HuH-7 (cell line): ENCODE measurements around the gene HECTD2.
"Not testable (repeated sequence)": the region's sequence is repeated elsewhere in the genome, so short reads cannot be mapped to it uniquely, and the experiment has no call there.

Experiments
- DNase-seq: peaks from one replicate; pipeline ENCODE4 v3.0.0; 2011; ENCODE audit warnings: low spot score

HECTD2 gene

DNA sequence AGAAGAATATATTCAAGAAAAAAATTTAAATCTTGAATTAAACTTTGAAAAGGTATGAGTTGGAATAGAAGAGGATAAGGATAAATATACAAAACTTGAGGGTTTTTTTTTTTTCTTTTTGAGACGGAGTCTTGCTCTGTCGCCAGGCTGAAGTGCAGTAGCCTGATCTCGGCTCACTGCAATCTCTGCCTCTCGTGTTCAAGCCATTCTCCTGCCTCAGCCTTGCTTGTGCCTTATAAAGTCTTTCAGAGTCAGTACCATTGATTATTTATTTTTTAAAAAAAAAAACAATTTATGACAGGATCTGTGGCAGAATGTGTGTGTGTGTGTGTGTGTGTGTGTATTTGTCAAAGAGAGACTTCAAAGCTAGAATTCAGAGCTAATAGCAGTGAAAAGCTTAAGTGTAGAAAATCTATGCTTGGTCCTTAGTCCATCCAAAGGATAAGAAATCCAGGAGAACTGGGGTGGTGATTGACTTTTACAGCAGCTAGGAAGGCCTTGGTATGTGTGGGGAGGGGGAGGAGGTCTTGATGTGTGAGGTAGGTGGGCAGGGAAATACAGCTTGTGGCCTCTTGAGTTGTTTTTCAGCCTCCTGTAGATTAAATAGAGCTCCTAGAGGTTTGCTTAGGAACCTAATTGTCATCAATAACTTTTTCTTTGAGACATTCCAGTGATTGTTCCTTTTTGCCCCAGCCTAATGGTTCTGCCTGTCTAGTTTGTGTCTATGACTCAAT is 2.4 kb downstream of the HECTD2 start:
- DNase-seq = no peak

DNA sequence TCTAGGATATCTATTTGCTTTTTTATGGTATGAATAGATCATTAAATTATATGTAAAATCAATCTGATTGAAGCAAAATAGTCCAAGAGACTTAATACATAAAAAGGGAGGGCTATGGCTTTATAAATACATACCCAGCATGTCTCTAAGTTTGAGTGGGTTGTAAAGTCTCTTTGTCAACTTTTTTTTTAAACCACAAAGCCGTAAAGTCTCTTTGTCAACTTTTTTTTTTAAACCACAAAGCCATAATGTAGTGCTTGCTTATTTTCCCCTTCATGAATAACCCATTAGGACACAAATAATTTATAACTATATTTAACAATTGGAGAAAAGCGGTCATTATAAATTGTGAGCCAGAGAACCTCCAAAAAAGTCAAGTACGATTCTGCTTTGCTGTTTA is 5.7 kb downstream of the HECTD2 start:
- no peak for DNase-seq

DNA sequence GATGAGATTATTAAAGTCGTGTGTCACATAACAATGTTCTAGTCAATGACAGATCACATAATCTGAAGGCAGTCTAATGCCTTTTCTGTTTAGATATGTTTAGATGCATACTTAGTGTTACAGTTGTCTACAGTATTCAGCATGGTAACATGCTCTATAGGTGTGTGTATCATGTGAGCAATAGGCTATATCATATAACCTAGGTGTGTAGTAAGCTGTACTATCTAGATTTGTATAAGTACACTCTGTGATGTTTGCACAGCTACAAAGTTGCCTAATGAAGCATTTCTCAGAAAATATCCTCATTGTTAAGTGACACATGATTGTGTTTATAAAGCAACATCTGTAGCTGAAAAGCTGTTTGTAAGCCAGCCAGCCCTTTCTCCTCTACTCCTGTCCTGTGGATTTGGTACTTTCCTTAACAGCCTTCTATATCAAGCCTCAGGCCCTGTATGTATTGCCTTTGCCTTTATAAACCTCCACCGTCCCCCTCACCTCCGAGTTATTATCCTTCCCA is 6.3 kb downstream of the HECTD2 start:
- no peak for DNase-seq

DNA sequence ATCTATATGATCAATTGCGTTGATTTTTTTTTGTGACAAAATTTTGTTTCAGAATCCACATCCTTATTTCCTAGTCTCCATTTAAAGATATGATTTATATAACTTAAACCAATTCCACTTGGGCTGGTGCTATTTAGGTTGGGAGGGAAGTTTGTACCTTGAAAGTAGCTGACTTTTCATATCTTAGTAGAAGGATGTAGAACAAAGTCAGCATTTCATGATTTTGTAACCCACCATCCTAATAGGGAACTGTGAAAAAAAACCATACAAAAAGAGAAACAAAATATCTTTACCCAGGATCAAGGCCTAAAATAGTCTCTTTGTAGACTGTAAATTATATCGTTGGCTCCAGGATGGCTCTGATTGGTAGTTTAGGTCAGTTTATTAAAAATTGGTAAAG is 8.3 kb downstream of the HECTD2 start:
- DNase-seq = no peak

DNA sequence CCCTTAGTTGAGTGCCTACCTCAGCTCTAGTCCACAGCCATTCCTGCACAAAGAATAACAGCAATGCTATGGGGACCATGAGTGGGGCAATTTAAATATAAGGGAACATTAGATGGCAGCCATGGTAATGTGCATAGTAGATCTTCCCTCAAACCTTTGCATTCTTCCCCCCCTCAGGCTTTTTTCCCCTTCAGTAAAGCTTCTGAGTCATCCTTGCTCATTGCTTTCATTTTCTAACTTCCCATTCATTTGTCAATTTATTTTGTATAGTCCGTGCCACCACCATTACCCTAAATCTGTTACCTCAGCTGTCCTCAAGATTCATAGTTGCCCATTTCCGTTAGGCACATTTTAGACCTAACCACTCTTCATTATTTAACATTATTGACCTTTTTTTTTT is 10.7 kb downstream of the HECTD2 start:
- no peak for DNase-seq

DNA sequence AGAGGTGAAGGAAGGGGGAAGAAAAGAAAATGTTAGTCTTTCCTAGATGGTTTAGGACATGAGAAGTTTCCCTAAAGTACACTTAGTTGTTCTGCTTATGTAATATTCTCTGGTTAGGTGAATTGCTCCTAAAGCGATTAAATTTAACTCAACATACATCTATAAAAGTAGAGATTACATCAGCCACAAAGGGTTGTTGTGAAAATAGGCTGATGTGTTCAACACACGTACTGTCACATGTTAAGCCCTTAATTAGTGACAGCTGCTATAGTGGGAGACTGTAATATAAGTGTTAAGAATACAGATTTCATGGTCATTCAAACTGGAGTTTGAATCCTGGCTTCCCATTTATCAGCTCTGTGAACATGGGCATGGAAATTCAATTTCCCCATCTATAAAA is 12.8 kb downstream of the HECTD2 start:
- DNase-seq = no peak

DNA sequence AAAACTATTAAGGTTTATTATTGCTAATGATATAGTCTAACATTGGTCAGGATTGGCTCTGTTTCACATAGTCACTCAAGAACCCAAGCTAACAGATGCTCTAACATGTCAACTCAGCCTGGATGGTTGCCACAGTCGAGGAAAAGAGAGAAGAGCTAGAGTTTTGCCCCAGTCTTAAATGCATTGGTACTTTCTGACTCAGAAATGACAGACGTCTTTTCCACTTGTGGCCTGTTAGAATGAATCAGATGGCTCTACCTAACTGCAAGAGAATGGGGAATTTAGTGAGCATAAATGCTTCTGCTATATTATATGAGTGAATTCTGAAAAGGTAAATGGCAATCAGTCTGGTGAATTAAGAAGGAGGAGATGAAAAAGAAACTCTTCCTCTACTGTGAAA is 13.9 kb downstream of the HECTD2 start:
- no peak for DNase-seq

DNA sequence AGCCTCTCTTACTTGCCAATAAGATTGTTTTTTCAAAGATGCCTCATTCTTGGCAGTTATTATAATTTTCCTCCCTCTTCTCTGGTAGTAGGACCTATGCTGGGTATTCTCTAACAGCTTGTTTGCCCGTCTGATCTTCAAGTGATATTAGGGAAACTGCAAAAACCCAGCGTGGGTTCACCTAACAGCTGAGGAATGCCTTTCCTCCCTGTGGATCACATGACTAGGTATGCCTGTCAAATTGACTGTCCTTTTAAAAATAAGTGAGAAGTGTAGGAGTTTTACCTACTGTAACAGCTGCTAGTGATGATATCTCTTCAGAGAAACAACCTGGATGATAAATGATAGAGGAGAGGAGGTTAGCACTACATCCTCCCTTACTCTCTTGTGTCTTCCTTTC is 22.0 kb downstream of the HECTD2 start:
- no peak for DNase-seq

DNA sequence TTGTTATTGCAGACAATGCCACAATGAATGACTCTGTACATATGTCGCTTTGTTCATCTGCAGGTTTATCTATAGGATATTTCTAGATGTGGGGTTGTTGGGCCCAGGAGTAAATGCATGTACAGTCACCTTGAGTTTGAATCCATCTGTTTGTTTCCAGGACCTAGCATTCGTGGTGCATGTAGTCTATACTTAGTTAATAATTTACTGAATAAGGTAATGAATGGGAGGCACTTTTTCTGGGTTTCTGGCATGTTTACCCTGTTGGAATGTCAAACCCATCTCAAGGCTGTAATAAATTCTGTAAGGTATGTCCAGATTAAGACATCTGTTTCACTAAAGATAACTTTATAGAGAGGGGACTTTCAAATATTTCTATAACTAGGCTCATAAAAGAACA is 23.5 kb downstream of the HECTD2 start:
- DNase-seq = peak; percentile 16

DNA sequence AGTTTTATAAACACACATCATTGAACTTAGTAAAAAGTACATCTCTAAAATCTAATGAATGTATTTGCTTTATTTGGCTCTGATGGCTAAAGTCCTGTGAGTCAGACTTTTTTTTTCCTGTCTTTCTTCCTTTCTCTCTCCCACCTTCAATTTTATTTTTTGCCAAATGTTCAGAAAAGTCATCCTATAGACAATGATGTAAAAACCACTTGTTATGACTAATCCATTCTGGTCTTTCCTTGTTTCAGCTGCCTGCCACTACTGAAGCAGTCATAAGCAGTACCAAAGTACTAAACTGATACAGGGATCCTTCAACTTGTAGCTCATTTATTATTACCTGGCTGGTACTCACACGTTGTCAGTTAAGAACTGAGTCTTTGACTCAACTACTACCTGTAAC is 23.9 kb downstream of the HECTD2 start:
- DNase-seq = no peak

DNA sequence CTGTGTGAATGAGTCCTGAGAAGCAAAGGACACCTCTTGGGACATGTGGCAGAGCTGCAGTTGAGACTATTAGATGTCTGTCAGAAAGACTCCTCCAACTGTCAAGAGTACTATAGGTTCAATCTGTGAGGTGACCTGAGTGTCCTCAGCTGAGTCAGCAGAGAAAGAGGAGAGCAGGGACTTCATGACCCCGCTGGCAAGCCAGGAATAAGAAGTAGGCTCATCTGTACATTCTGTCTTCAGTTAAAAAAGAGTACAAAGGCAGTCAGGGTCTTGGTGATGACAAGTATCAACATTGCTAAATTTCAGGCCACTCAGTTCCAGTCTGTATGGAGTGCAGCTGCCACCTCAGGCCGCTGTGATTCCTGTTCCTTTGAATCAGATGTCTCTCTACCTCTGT is 25.1 kb downstream of the HECTD2 start:
- DNase-seq = no peak

DNA sequence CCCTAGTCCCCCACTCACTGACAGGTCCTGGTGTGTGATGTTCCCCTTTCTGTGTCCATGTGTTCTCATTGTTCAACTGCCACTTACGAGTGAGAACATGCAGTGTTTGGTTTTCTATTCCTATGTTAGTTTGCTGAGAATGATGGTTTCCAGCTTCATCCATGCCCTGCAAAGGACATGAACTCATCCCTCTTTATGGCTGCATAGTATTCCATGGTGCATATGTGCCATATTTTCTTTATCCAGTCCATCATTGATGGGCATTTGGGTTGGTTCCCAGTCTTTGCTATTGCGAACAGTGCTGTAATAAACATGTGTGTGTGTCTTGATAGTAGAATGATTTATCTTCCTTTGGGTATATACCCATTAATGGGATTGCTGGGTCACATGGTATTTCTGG is 28.1 kb downstream of the HECTD2 start:
- DNase-seq = not testable (repeated sequence)

DNA sequence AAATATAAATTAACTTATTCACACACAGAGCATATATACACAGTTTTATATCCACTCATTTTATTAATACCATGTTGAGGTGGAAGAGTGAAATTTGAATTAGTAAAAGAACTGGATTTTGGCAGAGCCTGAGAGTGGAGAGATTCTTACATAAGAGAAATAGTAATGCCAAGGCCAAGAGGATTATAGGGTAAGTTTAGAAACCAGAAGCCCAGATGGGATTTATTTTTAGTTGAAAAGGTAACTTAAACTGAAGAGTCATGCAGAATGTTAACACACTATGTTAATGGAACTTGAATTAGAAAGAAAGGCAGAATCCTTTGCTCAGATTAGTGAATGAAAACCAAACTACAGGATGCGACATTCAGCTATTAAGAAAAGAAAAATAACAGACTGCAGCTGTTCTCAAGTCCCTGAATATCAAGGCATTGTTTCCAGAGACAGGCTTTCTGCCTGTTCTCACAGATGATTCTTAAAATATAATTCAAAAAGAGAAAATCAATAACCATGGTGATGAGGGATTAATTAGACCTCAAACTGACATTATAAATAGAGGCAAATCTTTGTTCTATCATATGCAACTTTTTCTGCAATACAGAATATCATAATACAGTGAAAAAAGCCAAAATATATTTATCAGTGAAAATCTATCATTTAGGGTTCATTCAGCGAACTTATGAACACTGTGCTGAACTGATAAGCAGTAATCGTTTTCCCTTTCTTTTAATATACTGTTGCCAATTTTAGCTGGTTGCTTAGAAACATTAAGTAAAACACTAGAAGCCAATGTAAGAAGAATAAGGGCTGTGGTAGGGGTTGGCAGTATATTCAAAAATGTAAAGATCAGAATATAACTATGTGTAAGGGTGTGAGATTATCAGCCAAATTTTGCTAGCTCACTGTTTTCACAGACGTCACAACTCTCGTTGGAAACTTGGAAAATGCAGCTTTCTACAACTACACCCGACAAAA is 34.4 kb downstream of the HECTD2 start:
- DNase-seq = no peak

DNA sequence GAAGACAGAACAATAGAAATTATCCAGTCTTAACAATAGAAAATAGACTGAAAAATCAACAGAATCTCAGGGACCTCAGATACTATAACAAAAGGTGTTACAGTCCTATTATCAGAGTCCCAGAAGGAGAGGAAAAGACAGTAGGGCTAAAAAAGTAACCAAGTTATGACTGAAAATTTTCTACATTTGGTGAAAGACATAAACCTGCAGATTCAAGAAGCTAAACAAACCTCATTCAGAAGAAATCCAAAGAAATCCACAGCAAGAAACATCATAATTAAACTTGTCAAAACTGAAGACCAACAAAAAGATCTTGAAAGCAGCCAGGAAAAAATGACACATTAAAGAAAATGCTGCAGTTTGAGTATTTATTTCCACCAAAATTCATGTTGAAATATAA is 41.9 kb downstream of the HECTD2 start:
- DNase-seq = no peak

DNA sequence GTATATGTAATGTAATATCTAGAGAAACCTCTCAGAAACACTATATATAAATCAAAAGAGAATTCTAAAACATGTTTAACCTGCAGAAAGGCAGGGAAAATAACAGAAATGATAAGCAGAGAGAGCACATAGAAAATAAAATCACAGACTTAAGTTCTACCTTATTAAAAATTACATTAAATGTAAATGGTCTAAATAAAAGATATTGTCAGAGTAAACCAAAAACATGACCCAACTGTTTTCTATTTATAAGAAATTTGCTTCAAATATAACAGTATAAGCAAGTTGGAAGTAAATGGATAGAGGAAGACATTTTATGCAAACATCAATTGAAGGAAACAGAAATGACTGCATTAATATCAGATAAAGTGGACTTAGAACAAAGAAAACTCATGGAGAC is 43.4 kb downstream of the HECTD2 start:
- DNase-seq = no peak

DNA sequence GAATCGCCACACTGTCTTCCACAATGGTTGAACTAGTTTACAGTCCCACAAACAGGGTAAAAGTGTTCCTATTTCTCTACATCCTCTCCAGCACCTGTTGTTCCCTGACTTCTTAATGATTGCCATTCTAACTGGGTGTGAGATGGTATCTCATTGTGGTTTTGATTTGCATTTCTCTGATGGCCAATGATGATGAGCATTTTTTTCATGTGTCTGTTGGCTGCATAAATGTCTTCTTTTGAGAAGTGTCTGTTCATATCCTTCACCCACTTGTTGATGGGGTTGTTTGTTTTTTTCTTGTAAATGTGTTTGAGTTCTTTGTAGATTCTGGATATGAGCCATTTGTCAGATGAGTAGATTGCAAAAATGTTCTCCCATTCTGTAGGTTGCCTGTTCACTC is 45.0 kb downstream of the HECTD2 start:
- not testable (repeated sequence) for DNase-seq

DNA sequence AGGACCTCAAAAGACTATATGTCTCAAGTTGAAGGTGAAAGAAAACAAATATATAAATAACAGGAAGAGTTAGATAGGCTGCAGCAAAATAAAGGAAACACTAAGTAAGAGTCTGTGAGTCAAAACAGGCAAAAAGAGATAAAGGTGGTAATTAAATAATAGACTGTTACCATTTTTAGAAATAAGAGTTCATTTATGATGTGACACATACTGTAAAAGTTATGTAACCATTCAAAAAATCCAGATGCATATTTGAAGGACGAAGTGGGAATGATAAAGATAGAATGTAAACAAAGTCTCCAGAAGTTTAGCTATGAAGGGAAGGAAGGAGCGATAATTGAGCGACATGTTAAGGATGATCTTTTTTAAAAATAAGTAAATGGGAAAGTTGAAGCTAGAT is 50.5 kb downstream of the HECTD2 start:
- DNase-seq = no peak

DNA sequence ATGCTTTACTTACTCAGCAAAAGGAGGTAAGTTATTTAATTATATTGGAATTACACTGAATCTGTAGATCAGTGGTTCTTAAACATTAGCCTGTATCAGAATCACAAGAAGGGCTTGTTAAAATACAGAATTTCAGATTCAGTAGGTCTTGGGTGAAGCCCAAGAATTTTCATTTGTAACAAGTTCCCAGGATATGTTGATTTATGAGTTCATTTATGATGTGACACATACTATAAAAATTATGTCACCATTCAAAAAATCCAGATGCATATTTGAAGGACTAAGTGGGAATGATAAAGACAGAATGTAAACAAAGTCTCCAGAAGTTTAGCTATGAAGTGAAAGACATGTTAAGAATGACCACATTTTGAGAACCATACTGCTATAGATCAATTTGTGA is 52.3 kb downstream of the HECTD2 start:
- DNase-seq = no peak

DNA sequence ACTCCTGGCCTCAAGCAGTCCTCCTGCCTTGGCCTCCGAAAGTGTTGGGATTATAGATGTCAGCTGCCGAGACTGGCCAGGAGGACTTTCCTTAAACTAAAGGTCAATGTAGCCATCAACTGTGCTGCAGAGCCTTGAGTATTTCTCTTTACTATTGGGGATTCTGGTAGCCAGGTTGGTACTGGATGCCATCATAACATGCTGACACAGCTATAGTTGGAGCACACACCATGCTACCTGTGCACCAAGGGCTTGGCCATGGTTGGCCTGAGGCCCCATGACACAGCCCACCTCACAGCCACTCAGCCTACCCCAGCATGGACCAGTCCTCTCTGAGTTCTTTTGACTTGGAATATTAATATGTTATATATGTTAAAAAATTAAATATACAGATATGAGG is 54.4 kb downstream of the HECTD2 start:
- no peak for DNase-seq

DNA sequence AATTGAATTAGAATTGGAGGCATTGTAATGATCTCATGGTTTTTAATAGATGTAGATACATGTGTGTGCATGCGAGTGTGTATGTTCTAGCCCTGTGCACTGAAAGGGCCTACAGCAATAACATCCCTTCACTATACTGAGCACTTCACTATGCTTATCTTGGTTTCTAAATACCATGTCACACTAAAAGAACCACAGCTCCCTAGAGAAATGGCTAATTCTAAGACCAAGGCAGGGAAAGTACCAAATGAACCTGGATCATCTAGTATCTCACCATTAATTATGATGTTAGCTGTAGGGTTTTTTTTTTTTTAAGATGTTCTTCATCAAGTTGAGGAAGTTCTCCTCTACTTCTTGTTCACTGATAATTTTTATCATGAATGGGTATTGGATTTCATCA is 55.1 kb downstream of the HECTD2 start:
- DNase-seq = no peak

DNA sequence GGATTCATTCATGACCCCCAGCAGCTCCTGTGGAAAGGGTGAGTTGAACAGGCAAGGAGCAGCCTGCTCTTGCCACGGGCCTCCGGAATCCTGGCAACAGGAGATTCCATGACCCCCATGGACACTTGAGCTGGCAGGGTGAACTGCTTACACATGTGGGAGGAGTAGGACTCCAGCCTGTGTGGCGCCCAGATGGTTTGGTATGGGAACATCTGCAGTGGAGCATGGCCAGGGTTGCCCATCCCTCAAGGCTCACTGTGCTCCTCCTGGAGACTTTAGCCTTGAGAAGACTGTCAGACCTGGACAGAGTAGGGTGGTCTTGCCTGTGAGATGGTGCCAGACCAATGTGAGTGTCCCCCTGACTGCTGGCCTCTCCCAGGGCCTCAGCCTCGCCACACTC is 57.0 kb downstream of the HECTD2 start:
- DNase-seq = no peak

DNA sequence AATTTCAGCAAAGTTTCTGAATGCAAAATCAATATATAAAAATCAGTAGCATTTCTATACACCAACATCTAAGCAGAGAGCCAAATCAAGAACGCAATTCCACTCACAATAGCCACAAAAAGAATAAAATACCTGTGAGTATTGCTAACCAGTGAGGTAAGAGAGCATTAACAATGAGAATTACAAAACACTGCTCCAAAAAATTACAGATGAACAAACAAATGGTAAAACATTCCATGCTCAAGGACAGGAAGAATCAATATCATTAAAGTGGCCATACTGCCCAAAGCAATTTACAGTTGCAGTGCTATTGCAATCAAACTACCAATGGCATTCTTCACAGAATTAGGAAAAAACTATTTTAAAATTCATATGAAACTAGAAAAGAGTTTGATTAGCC is 61.5 kb downstream of the HECTD2 start:
- DNase-seq = no peak

DNA sequence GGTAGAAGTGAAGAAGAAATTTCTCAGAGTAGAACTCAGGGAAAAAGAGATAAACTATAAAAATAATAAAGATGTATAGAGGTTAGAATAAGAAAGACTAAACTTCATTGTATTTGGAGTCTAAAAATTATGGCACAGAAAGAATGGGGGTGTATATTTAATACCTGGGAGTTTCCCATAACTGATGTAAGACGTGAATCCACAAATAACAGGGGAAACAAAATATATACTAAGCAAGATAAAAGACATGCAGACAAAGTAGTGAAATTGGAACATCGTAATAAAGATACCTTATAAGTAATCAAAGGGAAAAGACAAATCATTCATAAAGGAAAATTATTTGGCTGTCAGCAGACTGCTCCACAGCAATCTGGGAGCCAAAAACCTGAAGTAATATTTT is 62.8 kb downstream of the HECTD2 start:
- no peak for DNase-seq
